Right lobe of liver (tissue), 4 donors: Measurements from ENCODE around the gene UBE2G2.

ENCODE experiments used
- POLR2A ChIP-seq: fragments of 450-650 bp; IDR thresholded peaks from one replicate; pipeline ENCODE4 v1.6.1; 2017; ENCODE audit warnings: antibody characterized with exemption, mild to moderate bottlenecking
- TF ChIP-seq, protein P1 (sequence below), 4 donors: fragments of 200-600 bp in 3 of 4; fragments of 450-650 bp in 1 of 4; IDR thresholded peaks; one replicate each; pipeline versions ENCODE4 v1.5.1 to v1.8.0; 2016 to 2022; ENCODE audit warnings: antibody characterized with exemption in 4 of 4, mild to moderate bottlenecking in 2 of 4
- donor health status: DM: no; HTN: no; CAD: no.
- donor health status: DM: no; HTN: no; CAD: no.
- donor health status: DM: no; HTN: yes; CAD: no.

DNA sequence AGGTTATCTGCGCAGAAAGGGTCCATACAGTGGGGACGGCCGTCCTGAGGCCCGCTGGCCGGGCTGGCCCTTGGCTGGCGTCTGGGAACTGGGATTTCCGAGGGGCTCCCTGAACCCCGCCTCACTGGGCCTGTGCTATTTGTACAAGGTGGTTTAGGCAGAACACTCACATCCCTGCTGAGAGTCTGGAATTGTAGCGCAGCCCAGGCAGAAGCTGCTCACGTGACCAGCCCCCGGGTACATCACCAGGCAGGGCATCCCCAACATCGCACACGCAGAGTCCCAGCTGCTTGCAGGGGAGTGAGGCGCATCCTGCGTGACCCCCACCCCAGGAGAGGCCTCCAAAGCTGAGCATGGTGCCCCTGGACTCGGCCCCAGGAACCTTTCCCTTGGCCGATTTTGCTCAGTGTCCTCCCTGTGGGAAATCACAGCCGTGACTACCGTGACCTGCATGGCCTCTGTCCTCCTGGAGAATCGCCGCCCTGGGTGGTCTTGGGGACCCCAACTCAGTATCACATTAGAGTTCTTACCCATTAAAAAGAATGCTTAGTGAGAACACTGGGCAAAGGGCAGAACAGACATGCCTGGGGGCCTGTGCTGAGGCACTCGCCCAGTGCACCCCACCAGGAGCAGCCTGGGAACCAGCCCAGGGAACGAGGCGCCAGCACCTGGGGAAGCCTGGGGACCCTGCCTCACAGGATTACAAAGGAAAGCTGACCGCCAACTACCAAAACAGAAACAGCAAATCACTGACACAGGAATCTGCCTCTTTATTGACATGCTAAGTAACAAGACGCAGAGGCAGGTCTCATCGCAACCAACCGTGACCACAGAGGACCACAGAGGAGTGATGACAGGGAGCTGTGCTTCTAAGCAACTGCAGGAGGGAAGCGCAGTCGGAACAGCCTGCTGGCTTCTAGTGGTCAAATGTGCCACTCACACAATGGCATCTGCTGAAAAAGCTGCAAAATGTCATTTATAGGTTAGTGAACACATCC is 33.5 kb downstream of the UBE2G2 start:
- TF ChIP-seq, protein P1, sequence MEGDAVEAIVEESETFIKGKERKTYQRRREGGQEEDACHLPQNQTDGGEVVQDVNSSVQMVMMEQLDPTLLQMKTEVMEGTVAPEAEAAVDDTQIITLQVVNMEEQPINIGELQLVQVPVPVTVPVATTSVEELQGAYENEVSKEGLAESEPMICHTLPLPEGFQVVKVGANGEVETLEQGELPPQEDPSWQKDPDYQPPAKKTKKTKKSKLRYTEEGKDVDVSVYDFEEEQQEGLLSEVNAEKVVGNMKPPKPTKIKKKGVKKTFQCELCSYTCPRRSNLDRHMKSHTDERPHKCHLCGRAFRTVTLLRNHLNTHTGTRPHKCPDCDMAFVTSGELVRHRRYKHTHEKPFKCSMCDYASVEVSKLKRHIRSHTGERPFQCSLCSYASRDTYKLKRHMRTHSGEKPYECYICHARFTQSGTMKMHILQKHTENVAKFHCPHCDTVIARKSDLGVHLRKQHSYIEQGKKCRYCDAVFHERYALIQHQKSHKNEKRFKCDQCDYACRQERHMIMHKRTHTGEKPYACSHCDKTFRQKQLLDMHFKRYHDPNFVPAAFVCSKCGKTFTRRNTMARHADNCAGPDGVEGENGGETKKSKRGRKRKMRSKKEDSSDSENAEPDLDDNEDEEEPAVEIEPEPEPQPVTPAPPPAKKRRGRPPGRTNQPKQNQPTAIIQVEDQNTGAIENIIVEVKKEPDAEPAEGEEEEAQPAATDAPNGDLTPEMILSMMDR (IDR thresholded peaks at IDR 0.05), result no peak
- TF ChIP-seq POLR2A, result no peak
